BJ (cell line): ENCODE results near the gene CTIF. TPM values are rescaled to one million over a fixed set of nuclear protein-coding genes. Genes with fewer than 3 reads are reported as not detected.

Source experiments
- CTCF ChIA-PET: fragments of 350-600 bp; formaldehyde crosslinking; extraction: SDS; loops from one replicate; lab custom pipeline; 2021; ENCODE audit warnings: antibody characterized with exemption, inconsistent platforms; lab: Yijun Ruan, JAX
- POLR2A ChIA-PET: fragments of 300-600 bp; sonication (Branson Sonifier 250); formaldehyde crosslinking; extraction: SDS; loops from one replicate; lab custom pipeline; 2021; ENCODE audit warnings: antibody characterized with exemption; lab: Charles Lee
- DNase-seq: peaks from one replicate; pipeline ENCODE4 v3.0.0-alpha.2; 2011; ENCODE audit warnings: low read depth
- H3K27me3 ChIP-seq: 2 replicates; pipeline ENCODE4 v1.6.0; 2011; ENCODE audit warnings: low read length; ENCODE audit not compliant: control insufficient read depth, insufficient read depth
- H3K36me3 ChIP-seq: 2 replicates; pipeline ENCODE4 v1.5.1; 2011; ENCODE audit warnings: low read length; ENCODE audit not compliant: control insufficient read depth, insufficient read depth
- H3K4me3 ChIP-seq: 2 replicates; pipeline ENCODE4 v1.5.1; 2011; ENCODE audit warnings: low read depth, mild to moderate bottlenecking, control low read depth, low read length
- CTCF ChIP-seq: IDR thresholded peaks from 2 replicates; pipeline ENCODE4 v1.5.1; 2011; ENCODE audit warnings: low read depth, mild to moderate bottlenecking, control low read depth, inconsistent platforms, low read length, moderate library complexity; ENCODE audit not compliant: insufficient read depth
- polyA plus RNA-seq: library from polyadenylated mRNA; depleted of rRNA; stranded (reverse); fragments of >200 nt; gene quantifications from 2 replicates; pipeline ENCODE4 v1.2.3, GENCODE V29; 2011

CTIF gene
- polyA plus RNA-seq, 1 experiment = 105 TPM

GRCh38 chr18:48800876-48801727 is 262.3 kb downstream of the CTIF start:
- peak; percentile 55 for DNase-seq
- Histone ChIP-seq H3K36me3 (peaks cover 43% of the 10 kb centered on the region), H3K27me3 (no peaks in the 10 kb centered on the region), H3K4me3 (no peak overlapping the region)
- no peak for TF ChIP-seq CTCF
- CTCF ChIA-PET = interaction anchor here (1.3 kb wide), 1 partner anchor 10 kb away, joined by 3 read pairs; no protein-coding TSS in a partner anchor
- POLR2A ChIA-PET = interaction anchor here (0.5 to 1.0 kb wide), 3 partner anchors 129 to 147 kb away, joined by 3 read pairs; no protein-coding TSS in a partner anchor

GRCh38 chr18:48801728-48802542 is 263.1 kb downstream of the CTIF start:
- H3K36me3 ChIP-seq = peaks cover 41% of the 10 kb centered on the region
- ChIA-PET POLR2A (interaction anchor here (1.0 kb wide), 1 partner anchor 128 kb away, joined by 3 read pairs; no protein-coding TSS in a partner anchor), CTCF (interaction anchor here (1.3 to 1.5 kb wide), 2 partner anchors 10 to 15 kb away, joined by 3 to 4 read pairs; no protein-coding TSS in a partner anchor)
- no peak for DNase-seq
- no peaks in the 10 kb centered on the region for H3K27me3 ChIP-seq
- TF ChIP-seq CTCF = no peak
- H3K4me3 ChIP-seq = no peak overlapping the region

DNA sequence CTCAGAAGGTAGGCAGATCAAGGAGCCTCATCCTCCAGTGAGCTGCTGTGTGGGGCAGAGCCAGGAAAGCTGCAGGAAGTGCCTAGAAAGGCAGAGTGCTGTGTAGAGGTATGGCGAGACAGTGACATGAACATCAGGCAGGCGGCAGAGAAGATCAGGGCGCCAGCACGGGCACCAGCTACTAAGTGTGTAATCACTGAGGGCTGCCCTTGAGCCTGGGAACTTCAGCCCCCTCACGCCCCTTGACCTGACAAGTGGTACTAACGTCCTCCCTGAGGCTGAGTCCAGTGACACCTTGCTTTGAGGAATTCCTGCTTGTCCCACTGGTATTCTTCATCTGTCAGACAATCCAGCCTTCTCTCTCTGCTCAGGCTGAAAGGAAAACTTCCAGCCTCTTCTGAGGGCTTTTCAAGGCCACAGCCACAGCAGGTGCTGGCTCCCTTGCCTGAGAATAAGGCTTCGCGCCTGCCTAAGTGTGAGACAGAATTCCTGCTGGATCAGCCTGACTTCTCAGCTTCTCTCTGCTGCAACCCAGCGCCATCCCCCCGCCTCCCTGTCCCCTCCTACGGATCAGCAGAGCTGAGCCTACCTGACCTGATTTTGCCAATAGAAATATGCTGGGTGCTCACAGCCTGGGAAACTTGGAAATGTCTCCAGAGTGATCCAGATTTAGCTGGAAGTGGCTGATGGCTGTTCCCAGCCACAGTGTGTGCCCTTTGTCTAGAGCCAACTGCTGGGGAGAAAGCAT is 263.9 kb downstream of the CTIF start:
- ChIA-PET CTCF (interaction anchor here (1.5 kb wide), 1 partner anchor 14 kb away, joined by 4 read pairs; no protein-coding TSS in a partner anchor), POLR2A (no interaction called here)
- no peak for DNase-seq
- H3K36me3 ChIP-seq = peaks cover 38% of the 10 kb centered on the region
- H3K4me3 ChIP-seq = no peak overlapping the region
- no peak for TF ChIP-seq CTCF
- no peaks in the 10 kb centered on the region for H3K27me3 ChIP-seq

DNA sequence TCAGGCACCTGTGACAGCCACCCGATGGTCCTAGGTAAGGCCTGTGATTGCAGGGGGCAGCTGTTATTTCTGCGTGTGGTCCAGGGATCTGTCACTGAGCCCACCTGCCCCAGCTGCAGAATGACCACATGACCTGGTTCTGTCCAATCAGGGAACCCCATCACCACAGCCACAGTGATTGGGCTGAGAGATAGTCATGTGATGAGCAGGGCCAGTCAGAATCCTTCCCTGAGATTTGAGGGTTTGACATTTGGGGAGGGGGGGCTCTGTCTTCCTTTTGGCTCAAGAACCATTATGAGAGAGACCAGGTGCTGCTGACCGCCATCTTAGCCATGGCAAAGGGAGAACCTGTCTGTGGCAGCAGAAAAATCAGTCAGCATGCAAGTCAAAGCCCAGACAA is 264.7 kb downstream of the CTIF start:
- Histone ChIP-seq H3K27me3 (no peaks in the 10 kb centered on the region), H3K4me3 (no peak overlapping the region), H3K36me3 (peaks cover 34% of the 10 kb centered on the region)
- no peak for DNase-seq
- TF ChIP-seq CTCF = no peak
- ChIA-PET POLR2A (no interaction called here), CTCF (interaction anchor here (1.5 kb wide), 1 partner anchor 14 kb away, joined by 4 read pairs; no protein-coding TSS in a partner anchor)
